Esophagus squamous epithelium (tissue), 5 donors: ENCODE measurements around the gene DGKB. TPM values are rescaled to one million over a fixed set of nuclear protein-coding genes. Genes with fewer than 3 reads are reported as not detected.

Experiments
- DNase-seq: peaks from one replicate; lab custom pipeline; 2025; lab: John Stamatoyannopoulos, UW
- H3K27ac ChIP-seq, 4 donors: fragments of 200-600 bp; sonication (generic); one replicate each; pipeline ENCODE4 v1.5.1; 2016 to 2019; ENCODE audit warnings: mild to moderate bottlenecking in 1 of 4
- H3K27me3 ChIP-seq, 4 donors: fragments of 200-600 bp; sonication (generic); 1 replicate in 3 of 4; 2 replicates in 1 of 4; pipeline versions ENCODE4 v1.5.1 to v1.6.0; 2017 to 2021; ENCODE audit warnings: antibody characterized with exemption in 1 of 4
- H3K36me3 ChIP-seq, 3 donors: fragments of 200-600 bp; sonication (generic); one replicate each; pipeline ENCODE4 v1.5.1; 2016 to 2019
- H3K4me1 ChIP-seq, 3 donors: fragments of 200-600 bp; sonication (generic); one replicate each; pipeline ENCODE4 v1.5.1; 2017 to 2019
- H3K4me3 ChIP-seq, 4 donors: fragments of 200-600 bp; sonication (generic); 1 replicate in 3 of 4; 2 replicates in 1 of 4; pipeline ENCODE4 v1.5.1; 2016 to 2019; ENCODE audit warnings: mild to moderate bottlenecking in 2 of 4, moderate library complexity in 1 of 4
- H3K9me3 ChIP-seq, 3 donors: fragments of 200-600 bp; sonication (generic); one replicate each; pipeline ENCODE4 v1.5.1; 2016 to 2019
- CTCF ChIP-seq, 6 experiments: fragments of 450-650 bp in 4 of 6; fragments of 200-600 bp in 2 of 6; sonication (generic) in 2 of 6; IDR thresholded peaks; one replicate each; pipeline ENCODE4 v1.5.1; 2016 to 2019; ENCODE audit warnings: antibody characterized with exemption in 6 of 6, mild to moderate bottlenecking in 4 of 6, moderate library complexity in 4 of 6
- POLR2A ChIP-seq, 4 donors: fragments of 450-650 bp; IDR thresholded peaks; one replicate each; pipeline ENCODE4 v1.6.1; 2017; ENCODE audit warnings: antibody characterized with exemption in 4 of 4, mild to moderate bottlenecking in 4 of 4, moderate library complexity in 3 of 4
- WGBS, 2 donors: methylation state at CpG; one replicate each; pipeline ENCODE4 v1.1.5; 2018; 5-methylcytosine and 5-hydroxymethylcytosine counted together
- intact Hi-C: fragments of 100-400 bp; cut with DNase I; formaldehyde crosslinking; loops from one replicate; pipeline ENCODE4 v1.15.0; 2022
- total RNA-seq, 4 donors: library from RNA; depleted of rRNA; stranded (reverse); fragments of >200 nt; gene quantifications; one replicate each; pipeline ENCODE4 v1.1.0, GENCODE V29; 2016
- donor health status: DM: yes; HTN: yes; CAD: no.

Gene DGKB
- total RNA-seq, 4 donors from 2014 or later = 0.09 to 1.1 (median 0.23) TPM; not detected in 1

- intact Hi-C loops = no loop called here
- H3K36me3 ChIP-seq = no peaks in the 10 kb centered on the region
- H3K9me3 ChIP-seq = peaks cover 0 to 9% (median 0%) of the 10 kb centered on the region in 3 donors
- H3K4me1 ChIP-seq = peaks cover 0 to 33% (median 4%) of the 10 kb centered on the region in 3 donors
- no peak overlapping the region for H3K27ac ChIP-seq
- TF ChIP-seq CTCF (IDR thresholded peaks at IDR 0.05) (no peak), POLR2A (IDR thresholded peaks at IDR 0.05) (no peak)
- H3K4me3 ChIP-seq = no peak overlapping the region
- no peaks in the 10 kb centered on the region for H3K27me3 ChIP-seq
- DNase-seq = no peak
- WGBS, 2 donors = 31 to 70% methylated on average over 2 of the region's 2 CpGs
These were observed 396.6 kb downstream of the DGKB start for GRCh38 chr7:14505906-14506305.

- 62 to 82% methylated on average over 2 of the region's 2 CpGs for WGBS, 2 donors
- Histone ChIP-seq H3K4me3 (no peak overlapping the region), H3K4me1 (peaks cover 0 to 33% (median 4%) of the 10 kb centered on the region in 3 donors), H3K36me3 (no peaks in the 10 kb centered on the region), H3K27me3 (no peaks in the 10 kb centered on the region), H3K9me3 (no peaks in the 10 kb centered on the region), H3K27ac (no peak overlapping the region)
- DNase-seq = no peak
- intact Hi-C loops = no loop called here
- TF ChIP-seq POLR2A (IDR thresholded peaks at IDR 0.05) = no peak
- TF ChIP-seq CTCF (IDR thresholded peaks at IDR 0.05) = no peak
These were observed 398.4 kb downstream of the DGKB start for GRCh38 chr7:14504134-14504533.

GRCh38 chr7:14503623-14504022 lies 398.9 kb downstream of the DGKB start:
- intact Hi-C loops = no loop called here
- no peak for DNase-seq

GRCh38 chr7:14501436-14501835 lies 401.1 kb downstream of the DGKB start:
- TF ChIP-seq CTCF (IDR thresholded peaks at IDR 0.05) = no peak
- TF ChIP-seq POLR2A (IDR thresholded peaks at IDR 0.05) = no peak
- Histone ChIP-seq H3K27ac (no peak overlapping the region), H3K36me3 (no peaks in the 10 kb centered on the region), H3K9me3 (no peaks in the 10 kb centered on the region), H3K27me3 (no peaks in the 10 kb centered on the region), H3K4me1 (peaks cover 0 to 24% (median 0%) of the 10 kb centered on the region in 3 donors), H3K4me3 (no peak overlapping the region)
- intact Hi-C loops = no loop called here
- no peak for DNase-seq
- WGBS, 2 donors = 59 to 74% methylated on average over 2 of the region's 2 CpGs

More at GRCh38 chr7:14503623-14504022, 398.9 kb downstream of the DGKB start:
- Histone ChIP-seq H3K4me1 (peaks cover 0 to 33% (median 4%) of the 10 kb centered on the region in 3 donors), H3K27ac (no peak overlapping the region), H3K27me3 (no peaks in the 10 kb centered on the region), H3K9me3 (no peaks in the 10 kb centered on the region), H3K36me3 (no peaks in the 10 kb centered on the region), H3K4me3 (no peak overlapping the region)
- 77 to 84% methylated on average over 2 of the region's 2 CpGs for WGBS, 2 donors
- TF ChIP-seq POLR2A (IDR thresholded peaks at IDR 0.05) (no peak), CTCF (IDR thresholded peaks at IDR 0.05) (no peak)

- Histone ChIP-seq H3K4me3 (no peak overlapping the region), H3K27ac (no peak overlapping the region), H3K4me1 (peaks cover 0 to 7% (median 0%) of the 10 kb centered on the region in 3 donors), H3K36me3 (no peaks in the 10 kb centered on the region), H3K27me3 (no peaks in the 10 kb centered on the region), H3K9me3 (no peaks in the 10 kb centered on the region)
- no peak for DNase-seq
- WGBS, 2 donors = 70 to 73% methylated on average over 1 of the region's 1 CpG
- no peak for TF ChIP-seq POLR2A (IDR thresholded peaks at IDR 0.05)
- no peak for TF ChIP-seq CTCF (IDR thresholded peaks at IDR 0.05)
- intact Hi-C loops = no loop called here
These were observed 405.2 kb downstream of the DGKB start for GRCh38 chr7:14497390-14497789.
